Skeletal muscle tissue (tissue), 4 donors: Measurements from ENCODE around the gene MATK. TPM values are rescaled to one million over a fixed set of nuclear protein-coding genes. Genes with fewer than 3 reads are reported as not detected.
"Not testable (repeated sequence)": the region's sequence is repeated elsewhere in the genome, so short reads cannot be mapped to it uniquely, and the experiment has no call there.

Source experiments
- H3K27ac ChIP-seq: one replicate; pipeline ENCODE4 v1.7.0; 2013; ENCODE audit warnings: mild to moderate bottlenecking, low read depth, low read length, inconsistent platforms
- H3K27me3 ChIP-seq, 3 donors: one replicate each; pipeline ENCODE4 v1.7.0; 2013; ENCODE audit warnings: low read length in 3 of 3; ENCODE audit not compliant: control insufficient read depth in 3 of 3, insufficient read depth in 3 of 3
- H3K36me3 ChIP-seq, 3 donors: one replicate each; pipeline ENCODE4 v1.7.0; 2013; ENCODE audit warnings: low read length in 3 of 3; ENCODE audit not compliant: control insufficient read depth in 3 of 3, insufficient read depth in 3 of 3
- H3K4me1 ChIP-seq, 3 donors: one replicate each; pipeline ENCODE4 v1.7.0; 2013; ENCODE audit warnings: low read length in 3 of 3, mild to moderate bottlenecking in 3 of 3; ENCODE audit not compliant: control insufficient read depth in 3 of 3, insufficient read depth in 3 of 3
- H3K4me3 ChIP-seq, 3 donors: one replicate each; pipeline ENCODE4 v1.7.0; 2013; ENCODE audit warnings: low read length in 3 of 3
- H3K9ac ChIP-seq, 3 donors: one replicate each; pipeline ENCODE4 v1.7.0; 2013; ENCODE audit warnings: low read length in 3 of 3, mild to moderate bottlenecking in 3 of 3, moderate library complexity in 2 of 3, low read depth in 1 of 3
- H3K9me3 ChIP-seq, 3 donors: one replicate each; pipeline ENCODE4 v1.7.0; 2013; ENCODE audit warnings: low read length in 3 of 3; ENCODE audit not compliant: control insufficient read depth in 3 of 3
- total RNA-seq: library from RNA; depleted of rRNA; stranded (reverse); fragments of >200 nt; gene quantifications from one replicate; pipeline ENCODE4 v1.2.3, GENCODE V29; 2014
- donor health status: Osteomylitis.

The MATK gene
- total RNA-seq, 1 donor from 2014 or later, result 0.52 TPM

DNA sequence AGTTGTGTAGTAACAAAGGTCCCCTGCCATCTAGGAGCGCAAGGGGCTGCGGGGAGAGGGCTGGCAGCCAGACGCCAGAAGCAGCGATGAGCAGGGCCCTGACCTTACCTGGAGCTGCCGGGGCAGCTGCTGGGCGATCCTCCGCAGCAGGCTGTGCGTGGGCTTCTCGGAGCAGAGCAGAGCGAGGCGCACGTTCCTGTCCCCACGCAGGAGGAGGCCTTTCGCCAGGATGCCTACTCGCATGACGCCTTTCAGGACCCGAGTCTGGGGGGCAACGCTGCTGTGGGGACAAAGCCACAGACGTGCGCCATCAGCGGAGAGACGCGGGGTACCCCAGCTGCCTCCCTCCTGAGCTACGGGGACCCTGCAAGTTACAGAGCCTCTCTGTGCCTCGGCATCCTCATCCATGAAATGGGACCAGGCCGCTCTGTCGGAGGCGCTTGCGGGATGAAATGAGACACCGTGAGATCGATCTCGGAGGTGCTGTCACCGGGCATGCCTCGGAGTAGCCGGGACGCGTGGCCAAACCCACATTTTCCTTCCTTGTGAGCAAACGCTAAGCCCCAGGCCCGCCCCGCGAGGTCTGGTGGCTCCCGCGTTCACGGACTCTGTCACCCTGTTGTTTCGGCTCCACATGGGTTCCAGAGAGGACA is 30.5 kb upstream of the MATK start:
- no peak overlapping the region for H3K27ac ChIP-seq
- H3K36me3 ChIP-seq, result no peaks in the 10 kb centered on the region
- H3K9me3 ChIP-seq, result no peaks in the 10 kb centered on the region
- H3K4me3 ChIP-seq, result no peak overlapping the region
- H3K27me3 ChIP-seq, result peaks cover 0 to 26% (median 17%) of the 10 kb centered on the region in 3 donors
- no peak overlapping the region for H3K9ac ChIP-seq
- H3K4me1 ChIP-seq, result peaks cover 0 to 3% (median 0%) of the 10 kb centered on the region in 3 donors

DNA sequence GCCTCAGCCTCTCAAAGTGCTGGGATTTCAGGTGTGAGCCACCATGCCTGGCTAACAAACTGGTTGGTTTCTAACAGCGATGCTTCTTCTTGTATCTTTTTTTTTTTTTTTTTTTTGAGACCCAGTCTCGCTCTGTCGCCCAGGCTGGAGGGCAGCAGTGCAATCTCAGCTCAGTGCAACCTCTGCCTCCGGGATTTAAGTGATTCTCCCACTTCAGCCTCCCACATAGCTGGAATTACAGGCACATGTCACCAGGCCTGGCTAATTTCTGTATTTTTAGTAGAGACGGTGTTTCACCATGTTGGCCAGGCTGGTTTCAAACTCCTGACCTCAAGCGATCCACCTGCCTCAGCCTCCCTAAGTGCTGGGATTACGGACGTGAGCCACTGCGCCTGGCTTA is 30.0 kb upstream of the MATK start:
- not testable (repeated sequence) for H3K9ac ChIP-seq, H3K9me3 ChIP-seq, H3K4me1 ChIP-seq, H3K4me3 ChIP-seq, H3K27ac ChIP-seq, H3K36me3 ChIP-seq
- H3K27me3 ChIP-seq, result peaks cover 0 to 27% (median 17%) of the 10 kb centered on the region in 3 donors

DNA sequence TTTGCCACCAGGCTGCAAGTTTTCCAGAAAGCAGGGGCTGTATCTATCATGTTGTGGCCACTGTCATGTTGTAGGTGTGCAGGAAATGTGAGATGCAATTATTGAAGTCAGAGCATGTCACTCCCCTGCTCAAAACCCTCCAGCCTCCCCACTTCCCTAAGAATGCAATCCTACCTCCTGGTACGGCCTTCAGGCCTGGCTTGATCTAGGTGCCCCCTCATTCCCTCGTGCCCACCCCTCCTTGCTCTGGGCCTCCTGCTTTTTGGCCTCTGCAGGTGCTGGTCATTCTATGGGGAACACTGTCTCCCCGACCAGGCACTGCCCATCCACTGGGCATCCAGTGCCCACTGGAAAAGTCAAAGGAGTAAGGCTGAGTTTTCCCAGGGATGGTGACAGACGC is 28.5 kb upstream of the MATK start:
- H3K9ac ChIP-seq, result no peak overlapping the region
- no peaks in the 10 kb centered on the region for H3K9me3 ChIP-seq
- no peaks in the 10 kb centered on the region for H3K36me3 ChIP-seq
- no peak overlapping the region for H3K27ac ChIP-seq
- peaks cover 7 to 34% (median 23%) of the 10 kb centered on the region in 3 donors for H3K27me3 ChIP-seq
- no peak overlapping the region for H3K4me3 ChIP-seq
- H3K4me1 ChIP-seq, result peaks cover 0 to 3% (median 0%) of the 10 kb centered on the region in 3 donors

DNA sequence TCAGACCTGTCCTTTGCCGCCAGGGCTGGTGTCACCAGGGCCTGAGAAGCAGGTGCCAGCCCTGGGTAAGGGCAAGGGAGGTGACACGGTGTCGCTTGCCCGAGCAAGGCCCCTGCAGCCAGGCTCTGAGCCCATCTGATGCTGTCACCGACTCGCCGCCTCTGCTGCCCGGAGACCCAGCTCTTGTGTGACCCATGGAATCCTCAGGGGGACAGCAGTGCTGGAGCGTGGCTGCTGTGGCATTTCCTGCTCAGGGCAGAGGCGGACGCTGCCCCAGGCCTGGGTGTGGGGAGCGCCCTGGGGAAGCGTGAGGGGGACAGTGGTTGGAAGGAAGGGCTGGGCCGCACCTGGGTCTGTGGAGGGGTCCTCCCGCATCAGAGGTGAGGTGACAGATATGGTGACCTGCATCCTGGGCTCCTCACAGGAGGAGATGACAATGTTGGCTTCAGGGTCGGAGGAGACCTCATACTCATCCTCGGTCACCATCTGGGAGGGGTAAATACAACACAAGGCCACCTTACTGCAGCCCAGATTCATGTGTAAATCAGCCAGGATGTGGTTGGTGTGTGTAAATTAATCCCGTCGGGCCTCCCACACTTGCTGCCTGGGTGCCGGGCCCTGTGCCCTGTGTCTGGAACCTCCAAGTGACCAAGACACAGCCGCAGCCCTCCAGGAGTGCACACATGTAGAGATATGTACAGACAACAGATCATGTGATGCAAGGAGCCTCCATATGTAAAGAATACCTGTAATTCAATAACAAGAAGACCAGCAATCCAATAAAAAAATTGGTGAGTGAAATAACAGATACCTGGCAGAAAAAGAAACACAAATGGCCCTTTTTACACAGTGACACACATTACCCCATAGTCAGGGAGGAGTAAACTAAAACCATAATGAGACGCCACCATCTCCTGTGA is 27.6 kb upstream of the MATK start:
- Histone ChIP-seq H3K27me3 (peaks cover 7 to 36% (median 23%) of the 10 kb centered on the region in 3 donors), H3K27ac (no peak overlapping the region), H3K9ac (no peak overlapping the region), H3K9me3 (no peaks in the 10 kb centered on the region), H3K36me3 (no peaks in the 10 kb centered on the region), H3K4me3 (no peak overlapping the region), H3K4me1 (peaks cover 0 to 3% (median 0%) of the 10 kb centered on the region in 3 donors)

DNA sequence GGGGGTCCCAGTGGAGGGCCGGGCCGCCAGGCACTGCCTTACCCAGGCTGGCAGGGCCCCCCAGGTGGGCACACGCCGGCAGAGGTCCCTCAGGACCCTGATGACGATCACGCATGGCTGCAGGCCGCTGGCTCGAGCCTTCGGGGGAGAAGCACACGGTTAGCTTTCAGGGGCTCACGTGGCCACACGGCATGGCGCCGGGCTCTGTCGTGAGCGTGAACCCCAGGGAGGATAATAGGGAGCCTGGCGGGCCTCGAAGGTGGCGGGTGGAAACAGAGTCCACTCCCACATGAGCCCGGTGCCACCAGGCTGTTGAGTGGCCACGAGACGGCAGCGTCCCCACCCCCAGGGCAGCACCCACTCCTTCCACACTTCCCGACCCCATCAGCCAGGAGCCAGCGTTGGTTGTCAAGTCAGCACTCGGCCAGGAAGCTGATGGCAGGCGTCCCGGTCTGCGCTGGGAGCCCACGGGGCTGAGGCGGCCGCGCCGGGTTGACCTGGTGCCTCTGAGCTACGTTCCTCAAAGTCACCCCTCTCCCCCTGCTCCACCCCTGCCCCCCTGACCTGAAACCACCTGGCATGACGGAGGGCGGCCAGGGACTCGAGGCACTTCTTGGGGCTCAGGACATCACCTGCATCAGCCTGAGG is 24.7 kb upstream of the MATK start:
- no peak overlapping the region for H3K27ac ChIP-seq
- H3K27me3 ChIP-seq, result peaks cover 12 to 39% (median 13%) of the 10 kb centered on the region in 3 donors
- H3K4me3 ChIP-seq, result no peak overlapping the region
- H3K4me1 ChIP-seq, result peaks cover 0 to 3% (median 0%) of the 10 kb centered on the region in 3 donors
- H3K36me3 ChIP-seq, result no peaks in the 10 kb centered on the region
- H3K9me3 ChIP-seq, result peaks cover 0 to 5% (median 4%) of the 10 kb centered on the region in 3 donors
- H3K9ac ChIP-seq, result no peak overlapping the region

DNA sequence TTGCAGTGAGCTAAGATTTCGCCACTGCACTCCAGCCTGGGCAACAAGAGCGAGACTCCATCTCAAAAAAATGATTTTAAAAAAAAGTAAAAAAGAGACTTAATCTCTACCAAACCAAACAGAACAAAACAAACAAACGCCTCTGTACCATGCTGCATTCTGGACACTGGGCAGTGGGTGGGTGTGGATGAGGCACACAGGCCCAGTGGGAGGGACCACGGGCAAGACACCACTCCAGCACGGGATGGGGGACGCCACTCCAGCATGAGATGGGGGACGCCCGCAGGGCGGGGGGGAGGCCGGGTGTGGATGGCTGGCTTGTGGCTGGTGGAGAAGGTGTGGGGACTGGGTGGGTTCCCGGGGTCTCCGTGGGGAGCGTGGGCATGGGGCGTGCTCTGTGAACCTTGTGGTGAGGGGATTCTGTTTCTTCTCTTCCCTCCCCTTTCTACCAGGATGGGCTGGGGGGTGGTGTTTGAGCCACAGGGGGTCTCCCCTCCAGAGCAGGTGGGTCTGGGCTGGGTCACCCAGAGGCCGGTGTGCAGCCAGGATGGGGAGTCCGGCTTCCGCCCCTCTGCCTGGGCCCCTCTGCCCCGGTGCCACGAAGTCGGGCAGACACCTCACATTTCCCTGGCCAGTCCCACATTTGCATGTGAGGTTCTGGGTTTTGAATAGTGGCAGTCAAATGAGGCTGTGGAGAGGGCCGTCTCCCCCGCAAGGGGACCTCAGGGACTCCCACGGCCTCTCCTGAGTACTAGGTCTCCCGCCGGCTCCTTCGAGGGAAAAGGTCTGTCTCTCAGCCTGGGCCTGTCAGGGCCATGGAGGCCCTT is 23.9 kb upstream of the MATK start:
- Histone ChIP-seq H3K27me3 (peaks cover 13 to 45% (median 15%) of the 10 kb centered on the region in 3 donors), H3K4me1 (peaks cover 0 to 3% (median 0%) of the 10 kb centered on the region in 3 donors), H3K9me3 (peaks cover 0 to 5% (median 4%) of the 10 kb centered on the region in 3 donors), H3K27ac (no peak overlapping the region), H3K4me3 (no peak overlapping the region), H3K36me3 (no peaks in the 10 kb centered on the region), H3K9ac (no peak overlapping the region)

DNA sequence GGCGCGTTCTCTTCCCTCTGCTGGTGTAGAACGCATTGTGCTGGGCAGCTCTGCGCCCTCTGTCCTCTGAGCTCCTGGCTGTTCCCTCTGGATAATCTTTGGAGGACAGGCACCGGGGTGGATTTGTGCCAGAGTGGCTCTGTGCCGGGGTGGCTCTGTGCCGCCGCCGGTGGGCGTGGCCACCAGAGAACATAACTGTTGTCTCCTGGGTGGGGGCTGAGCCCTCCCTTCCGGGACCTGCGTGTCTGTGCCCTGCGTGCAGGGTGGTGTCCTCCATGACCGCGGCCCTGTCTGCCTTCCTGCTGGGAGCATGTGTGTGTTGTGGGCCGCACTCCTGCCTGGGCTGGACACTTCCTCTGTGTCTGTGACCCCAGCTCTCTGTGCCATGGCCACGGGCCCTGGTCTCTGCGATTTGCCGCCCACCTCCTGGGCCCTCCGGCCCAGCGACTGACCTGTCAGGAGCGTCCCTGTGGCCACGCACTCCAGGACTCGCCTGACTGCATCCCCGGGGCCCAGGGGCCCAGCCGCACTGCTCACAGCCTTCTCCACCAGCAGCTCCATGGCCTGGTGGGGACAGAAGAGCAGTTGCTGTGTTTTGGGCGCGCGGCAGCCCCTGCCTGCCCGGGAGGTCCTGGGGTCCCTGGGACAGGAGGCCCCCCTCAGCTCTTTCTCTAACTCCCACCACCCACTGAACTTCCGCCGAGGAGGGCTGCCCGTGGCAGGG is 22.4 kb upstream of the MATK start:
- no peaks in the 10 kb centered on the region for H3K36me3 ChIP-seq
- H3K9me3 ChIP-seq, result peaks cover 0 to 5% (median 4%) of the 10 kb centered on the region in 3 donors
- H3K9ac ChIP-seq, result no peak overlapping the region
- H3K27ac ChIP-seq, result no peak overlapping the region
- peaks cover 18 to 50% (median 24%) of the 10 kb centered on the region in 3 donors for H3K27me3 ChIP-seq
- H3K4me1 ChIP-seq, result peaks cover 0 to 3% (median 0%) of the 10 kb centered on the region in 3 donors
- no peak overlapping the region for H3K4me3 ChIP-seq

DNA sequence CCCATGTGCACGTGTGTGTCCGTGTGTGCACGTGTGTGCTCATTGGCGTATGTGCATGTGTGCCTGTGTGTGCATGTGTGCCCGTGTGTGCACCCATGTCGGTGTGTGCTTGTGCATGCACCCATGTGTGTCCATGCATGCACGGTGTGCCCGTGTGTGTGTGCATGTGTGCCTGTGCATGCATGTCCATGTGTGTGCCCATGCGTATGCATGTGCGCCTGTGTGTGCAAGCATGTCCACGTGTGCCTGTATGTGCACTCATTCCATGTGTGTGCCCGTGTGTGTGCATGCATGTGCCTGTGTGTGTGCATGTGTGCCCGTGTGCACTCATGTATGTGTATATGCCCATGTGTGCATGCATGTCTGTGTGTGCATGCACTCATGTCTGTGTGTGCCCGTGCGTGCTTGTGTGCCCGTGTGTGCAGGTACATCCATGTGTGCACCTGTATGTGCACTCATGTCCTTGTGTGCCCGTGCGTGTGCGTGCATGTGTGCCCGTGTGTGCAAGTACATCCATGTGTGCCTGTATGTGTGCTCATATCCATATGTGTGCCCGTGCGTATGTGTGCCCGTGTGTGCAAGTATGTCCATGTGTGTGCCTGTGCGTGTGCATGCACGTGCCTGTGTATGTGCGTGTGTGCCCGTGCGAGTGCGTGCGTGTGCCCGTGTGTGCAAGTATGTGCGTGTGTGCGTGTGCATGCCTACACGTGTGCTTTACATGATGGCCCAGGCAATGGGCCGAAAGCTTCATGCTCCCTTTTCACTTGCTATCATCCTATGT is 21.6 kb upstream of the MATK start:
- Histone ChIP-seq H3K36me3 (no peaks in the 10 kb centered on the region), H3K4me1 (no peaks in the 10 kb centered on the region), H3K27me3 (peaks cover 21 to 52% (median 26%) of the 10 kb centered on the region in 3 donors), H3K9ac (no peak overlapping the region), H3K27ac (no peak overlapping the region), H3K9me3 (peaks cover 0 to 5% (median 4%) of the 10 kb centered on the region in 3 donors), H3K4me3 (no peak overlapping the region)
